PFSK-1 (cell line): ENCODE data around the gene TM6SF1.

ENCODE experiments used
- FOXP2 ChIP-seq: optimal IDR thresholded peaks from 2 replicates; pipeline ENCODE3; 2011; ENCODE audit warnings: borderline replicate concordance, control low read depth, inconsistent platforms; ENCODE audit not compliant: insufficient read depth; ENCODE audit errors: extremely low read length, extremely low read depth
- POLR2AphosphoS5 ChIP-seq: IDR thresholded peaks from 2 replicates; pipeline ENCODE4 v1.6.1; 2012; ENCODE audit warnings: low read depth, mild to moderate bottlenecking, control low read depth, low read length, moderate library complexity
- REST ChIP-seq, 2 experiments: IDR thresholded peaks; 2 replicates each; pipeline versions ENCODE4 v1.6.1 to v1.8.0; 2011 to 2012; ENCODE audit warnings: low read depth in 2 of 2, low read length in 2 of 2, control low read depth in 1 of 2, inconsistent platforms in 1 of 2, mild to moderate bottlenecking in 1 of 2, moderate library complexity in 1 of 2; ENCODE audit not compliant: insufficient read depth in 1 of 2
- SIN3A ChIP-seq: IDR thresholded peaks from 2 replicates; pipeline ENCODE4 v1.6.1; 2012; ENCODE audit warnings: mild to moderate bottlenecking, low read length, moderate library complexity, borderline replicate concordance; ENCODE audit not compliant: insufficient read depth
- TAF1 ChIP-seq: IDR thresholded peaks from 2 replicates; pipeline ENCODE4 v1.6.1; 2012; ENCODE audit warnings: low read length, control low read depth, borderline replicate concordance; ENCODE audit not compliant: insufficient read depth

Gene TM6SF1

GRCh38 chr15:83115831-83116565 lies 8.6 kb downstream of the TM6SF1 start:
- TF ChIP-seq FOXP2 (no peak), SIN3A (no peak), TAF1 (no peak), POLR2AphosphoS5 (no peak), REST (IDR thresholded peaks at IDR 0.05; ENCODE audit: insufficient read depth in 1 of 2, low read depth in 2 of 2, low read length in 2 of 2) (no peak)

- TF ChIP-seq POLR2AphosphoS5 (no peak), FOXP2 (no peak), SIN3A (no peak), REST (IDR thresholded peaks at IDR 0.05; ENCODE audit: insufficient read depth in 1 of 2, low read depth in 2 of 2, low read length in 2 of 2) (no peak), TAF1 (no peak)
These were observed 10.9 kb downstream of the TM6SF1 start for GRCh38 chr15:83118291-83118827.

DNA sequence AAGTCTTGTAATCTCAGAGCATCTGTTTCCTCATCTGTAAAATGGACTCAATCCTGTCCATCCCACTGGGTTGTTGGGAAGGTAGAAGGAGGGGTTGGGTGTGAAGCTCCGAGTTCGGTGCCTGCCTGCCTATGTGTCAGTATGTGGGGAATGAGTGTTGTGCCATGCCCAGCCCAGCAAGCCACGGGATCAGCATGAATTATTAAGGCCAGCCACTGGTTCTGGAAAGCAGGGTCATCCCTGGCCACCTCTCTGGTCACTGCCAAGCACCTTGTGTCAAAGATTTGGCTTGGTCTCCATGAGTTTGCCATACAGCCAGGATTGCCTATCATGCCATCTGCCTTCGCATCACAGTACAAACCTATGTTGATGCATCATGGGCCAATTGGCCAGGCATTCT lies 11.5 kb downstream of the TM6SF1 start:
- TF ChIP-seq SIN3A (no peak), FOXP2 (no peak), POLR2AphosphoS5 (no peak), TAF1 (no peak), REST (IDR thresholded peaks at IDR 0.05; ENCODE audit: insufficient read depth in 1 of 2, low read depth in 2 of 2, low read length in 2 of 2) (no peak)

DNA sequence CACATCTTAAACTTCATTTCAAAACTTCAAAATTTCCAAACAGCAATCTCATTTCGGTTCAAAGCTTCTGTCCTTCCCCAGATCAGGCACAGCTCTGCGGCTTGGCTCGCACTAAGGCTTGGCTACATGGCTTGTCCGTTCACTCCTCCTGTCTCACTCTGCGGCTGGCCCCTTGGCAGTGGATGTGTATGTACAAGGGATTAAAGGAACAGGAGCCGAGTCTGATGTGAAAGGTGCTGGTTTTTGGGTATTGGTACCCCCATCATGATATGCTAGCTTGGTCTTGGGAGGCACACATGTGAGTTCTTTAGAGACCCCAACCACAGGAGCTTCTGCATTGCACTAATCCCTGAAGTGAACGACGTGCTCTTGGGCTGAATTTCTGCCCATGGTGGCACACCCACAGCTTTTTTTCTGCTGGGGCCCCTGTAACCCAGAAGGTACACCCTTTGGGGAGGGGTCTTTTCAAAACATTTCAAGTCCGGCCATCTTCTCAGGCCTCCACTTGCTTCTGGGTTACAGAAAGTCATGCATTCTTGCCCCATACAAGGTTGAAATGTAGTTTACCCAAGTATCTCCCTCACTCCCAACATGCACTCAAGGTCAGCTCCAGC lies 12.6 kb downstream of the TM6SF1 start:
- TF ChIP-seq FOXP2 (no peak), REST (IDR thresholded peaks at IDR 0.05; ENCODE audit: insufficient read depth in 1 of 2, low read depth in 2 of 2, low read length in 2 of 2) (no peak), SIN3A (no peak), POLR2AphosphoS5 (no peak), TAF1 (no peak)
